ENCODE measurements around the gene CRYZL1.

DNA sequence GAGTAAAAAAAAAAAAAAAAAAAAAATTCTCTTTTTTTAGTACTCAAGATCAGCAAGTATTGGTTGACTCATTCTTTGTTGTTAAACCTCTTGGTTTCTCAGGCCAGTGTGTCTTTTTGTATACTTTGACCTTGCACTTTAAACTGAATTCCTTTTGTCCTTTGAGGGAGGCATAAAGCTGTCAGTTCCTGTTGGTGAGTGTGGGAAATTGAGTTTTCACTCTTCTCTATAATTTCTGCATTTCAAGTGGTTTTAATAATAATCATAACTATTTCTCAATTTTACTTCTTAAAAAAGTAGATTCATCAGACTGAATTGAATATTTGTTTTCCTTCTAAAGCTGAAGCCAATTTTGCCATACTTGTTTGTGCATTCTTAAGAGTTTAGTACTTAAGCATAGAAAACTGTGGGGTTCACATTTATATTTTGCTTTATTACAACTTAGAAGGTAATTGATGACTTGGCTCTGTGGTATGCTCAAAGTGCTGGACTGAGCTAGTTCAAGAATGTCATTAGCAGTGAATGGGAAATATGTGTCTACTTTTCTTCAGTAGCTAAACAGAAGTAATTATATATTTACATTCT, 44.2 kb upstream of the CRYZL1 start:
- TF ChIP-seq POLR2AphosphoS5 (IDR thresholded peaks at IDR 0.05; ENCODE audit: borderline replicate concordance, low read depth, low read length) = no peak
- TF ChIP-seq EZH2 (IDR thresholded peaks at IDR 0.05) = no peak
